ENCODE results near the gene REG4.

The REG4 gene

GRCh38 chr1:119771016-119771415 lies 40.2 kb downstream of the REG4 start:
- H3K4me3 ChIP-seq (ENCODE audit: low read length) = no peak overlapping the region

GRCh38 chr1:119768778-119769177 lies 42.5 kb downstream of the REG4 start, which contains the start of gene HMGCS2:
Gene HMGCS2, minus strand, starts transcription at chr1:119768905. Its CDS starts 61 bp downstream, at chr1:119768844.
- H3K36me3 ChIP-seq (replicated peaks; ENCODE audit: low read depth, low read length) = no peaks in the 10 kb centered on the region
- no peaks in the 10 kb centered on the region for H3K79me2 ChIP-seq (ENCODE audit: low read length)
- H3K4me2 ChIP-seq (ENCODE audit: low read length) = no peak within 1 kb of the TSS
- no peaks in the 10 kb centered on the region for H4K20me1 ChIP-seq (ENCODE audit: insufficient read depth, low read length)
- H3K4me1 ChIP-seq (ENCODE audit: low read length) = no peaks in the 10 kb centered on the region
- no peak within 1 kb of the TSS for H3K9ac ChIP-seq (ENCODE audit: low read length)
- no peaks in the 10 kb centered on the region for H3K9me3 ChIP-seq (ENCODE audit: insufficient read depth, low read length)
- no peak within 1 kb of the TSS for H2AFZ ChIP-seq (ENCODE audit: low read depth, low read length)
- no peak within 1 kb of the TSS for H3K27ac ChIP-seq (ENCODE audit: low read length)
- peaks cover 72% of the 10 kb centered on the region for H3K27me3 ChIP-seq (ENCODE audit: low read depth, low read length)
- no peak for TF ChIP-seq EZH2phosphoT487 (IDR thresholded peaks at IDR 0.05; ENCODE audit: low read depth)
- no peak for TF ChIP-seq CTCF (IDR thresholded peaks at IDR 0.05; ENCODE audit: low read depth, low read length)
- H3K4me3 ChIP-seq (ENCODE audit: low read length) = no peak within 1 kb of the TSS

More at GRCh38 chr1:119771016-119771415, 40.2 kb downstream of the REG4 start:
- peaks cover 71% of the 10 kb centered on the region for H3K27me3 ChIP-seq (ENCODE audit: low read depth, low read length)
- no peaks in the 10 kb centered on the region for H3K36me3 ChIP-seq (replicated peaks; ENCODE audit: low read depth, low read length)
- no peak overlapping the region for H3K27ac ChIP-seq (ENCODE audit: low read length)
- H4K20me1 ChIP-seq (ENCODE audit: insufficient read depth, low read length) = no peaks in the 10 kb centered on the region
- TF ChIP-seq EZH2phosphoT487 (IDR thresholded peaks at IDR 0.05; ENCODE audit: low read depth) (no peak), CTCF (IDR thresholded peaks at IDR 0.05; ENCODE audit: low read depth, low read length) (no peak)
- no peaks in the 10 kb centered on the region for H3K79me2 ChIP-seq (ENCODE audit: low read length)
- no peaks in the 10 kb centered on the region for H3K4me1 ChIP-seq (ENCODE audit: low read length)
- H3K4me2 ChIP-seq (ENCODE audit: low read length) = no peak overlapping the region
- H3K9me3 ChIP-seq (ENCODE audit: insufficient read depth, low read length) = no peaks in the 10 kb centered on the region
- no peak overlapping the region for H2AFZ ChIP-seq (ENCODE audit: low read depth, low read length)
- no peak overlapping the region for H3K9ac ChIP-seq (ENCODE audit: low read length)

- no peak overlapping the region for H3K4me2 ChIP-seq (ENCODE audit: low read length)
- no peaks in the 10 kb centered on the region for H3K4me1 ChIP-seq (ENCODE audit: low read length)
- H3K9me3 ChIP-seq (ENCODE audit: insufficient read depth, low read length) = no peaks in the 10 kb centered on the region
- no peak for TF ChIP-seq CTCF (IDR thresholded peaks at IDR 0.05; ENCODE audit: low read depth, low read length)
- no peak for TF ChIP-seq EZH2phosphoT487 (IDR thresholded peaks at IDR 0.05; ENCODE audit: low read depth)
- peaks cover 61% of the 10 kb centered on the region for H3K27me3 ChIP-seq (ENCODE audit: low read depth, low read length)
- H3K36me3 ChIP-seq (replicated peaks; ENCODE audit: low read depth, low read length) = no peaks in the 10 kb centered on the region
- H2AFZ ChIP-seq (ENCODE audit: low read depth, low read length) = no peak overlapping the region
- no peaks in the 10 kb centered on the region for H3K79me2 ChIP-seq (ENCODE audit: low read length)
- H4K20me1 ChIP-seq (ENCODE audit: insufficient read depth, low read length) = no peaks in the 10 kb centered on the region
- H3K27ac ChIP-seq (ENCODE audit: low read length) = no peak overlapping the region
- H3K9ac ChIP-seq (ENCODE audit: low read length) = no peak overlapping the region
- H3K4me3 ChIP-seq (ENCODE audit: low read length) = no peak overlapping the region
Observed at GRCh38 chr1:119767486-119767885, 43.8 kb downstream of the REG4 start.

DNA sequence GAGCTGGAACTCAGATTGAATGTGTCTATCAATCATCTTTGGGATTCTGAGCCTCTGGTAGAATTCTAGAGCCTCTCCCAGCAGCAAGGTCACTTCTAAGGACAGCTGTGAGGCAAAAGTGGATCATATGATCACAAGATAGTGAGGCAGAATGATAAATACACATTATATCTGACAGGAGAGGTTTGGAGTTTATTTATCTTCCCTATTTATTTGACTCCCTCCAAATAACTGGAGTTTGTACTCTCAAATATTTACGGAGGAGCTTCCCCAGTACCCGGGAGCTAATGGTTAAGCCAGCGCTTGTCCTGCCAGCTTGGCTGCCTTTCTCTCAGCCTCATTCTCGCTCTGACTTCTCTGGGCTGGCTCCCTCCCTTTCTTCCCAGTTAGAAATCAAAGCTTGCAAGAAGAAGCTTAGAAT lies 44.9 kb downstream of the REG4 start:
- no peaks in the 10 kb centered on the region for H4K20me1 ChIP-seq (ENCODE audit: insufficient read depth, low read length)
- no peaks in the 10 kb centered on the region for H3K9me3 ChIP-seq (ENCODE audit: insufficient read depth, low read length)
- H3K4me2 ChIP-seq (ENCODE audit: low read length) = no peak overlapping the region
- no peaks in the 10 kb centered on the region for H3K79me2 ChIP-seq (ENCODE audit: low read length)
- TF ChIP-seq CTCF (IDR thresholded peaks at IDR 0.05; ENCODE audit: low read depth, low read length) = no peak
- no peak for TF ChIP-seq EZH2phosphoT487 (IDR thresholded peaks at IDR 0.05; ENCODE audit: low read depth)
- no peaks in the 10 kb centered on the region for H3K4me1 ChIP-seq (ENCODE audit: low read length)
- H2AFZ ChIP-seq (ENCODE audit: low read depth, low read length) = no peak overlapping the region
- no peaks in the 10 kb centered on the region for H3K36me3 ChIP-seq (replicated peaks; ENCODE audit: low read depth, low read length)
- no peak overlapping the region for H3K4me3 ChIP-seq (ENCODE audit: low read length)
- H3K9ac ChIP-seq (ENCODE audit: low read length) = no peak overlapping the region
- peaks cover 53% of the 10 kb centered on the region for H3K27me3 ChIP-seq (ENCODE audit: low read depth, low read length)
- H3K27ac ChIP-seq (ENCODE audit: low read length) = no peak overlapping the region

Measured in OCI-LY3 (cell line).